Umbilical cord (tissue), 2 donors: Measurements from ENCODE around the gene MYO3B. TPM values are rescaled to one million over a fixed set of nuclear protein-coding genes. Genes with fewer than 3 reads are reported as not detected.
"Not testable (repeated sequence)": the region's sequence is repeated elsewhere in the genome, so short reads cannot be mapped to it uniquely, and the experiment has no call there.

Experiments
- DNase-seq: peaks from one replicate; pipeline ENCODE4 v3.0.0-alpha.2; 2015; ENCODE audit warnings: low spot score
- total RNA-seq: library from RNA; depleted of rRNA; stranded (reverse); fragments of >200 nt; gene quantifications from one replicate; pipeline ENCODE4 v1.2.3, GENCODE V29; 2014; ENCODE audit warnings: low replicate concordance; ENCODE audit not compliant: insufficient read depth

MYO3B gene
- total RNA-seq, 1 donor from 2014 or later: 3.9 TPM

DNA sequence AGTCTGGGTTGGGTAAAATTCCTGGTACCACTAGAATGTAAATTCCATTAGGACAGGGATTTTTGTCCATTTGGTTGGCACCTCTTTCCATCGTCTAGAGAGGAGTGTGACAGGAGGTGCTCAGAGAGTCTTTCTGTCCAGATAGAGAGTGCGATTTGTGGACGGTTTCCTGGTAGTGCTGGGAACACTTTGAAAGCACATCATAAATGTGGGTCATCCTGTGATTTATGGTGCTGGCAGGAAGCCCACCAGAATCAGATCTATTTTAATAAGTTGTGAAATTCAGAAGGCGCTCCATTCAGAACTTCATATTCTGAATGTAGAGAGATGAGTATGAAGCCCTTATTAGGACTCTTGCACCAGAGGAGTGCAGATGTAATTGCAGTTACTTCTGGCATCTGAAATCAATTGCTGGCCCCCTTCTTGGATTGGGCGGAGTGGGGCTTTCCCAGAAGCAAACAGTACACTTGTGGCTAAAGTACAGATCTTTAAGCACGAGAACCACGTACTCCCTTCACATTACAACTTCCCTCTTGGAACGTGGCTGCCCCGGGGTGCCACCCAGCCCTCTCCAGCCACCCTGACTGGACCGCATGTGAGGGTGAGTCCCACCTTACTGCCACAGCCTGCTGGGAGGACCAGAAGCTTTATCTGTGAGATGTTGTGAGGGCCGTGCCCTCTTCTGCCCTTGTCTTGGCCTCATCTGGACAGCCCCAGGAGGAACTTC lies 243.2 kb downstream of the MYO3B start:
- DNase-seq: no peak

DNA sequence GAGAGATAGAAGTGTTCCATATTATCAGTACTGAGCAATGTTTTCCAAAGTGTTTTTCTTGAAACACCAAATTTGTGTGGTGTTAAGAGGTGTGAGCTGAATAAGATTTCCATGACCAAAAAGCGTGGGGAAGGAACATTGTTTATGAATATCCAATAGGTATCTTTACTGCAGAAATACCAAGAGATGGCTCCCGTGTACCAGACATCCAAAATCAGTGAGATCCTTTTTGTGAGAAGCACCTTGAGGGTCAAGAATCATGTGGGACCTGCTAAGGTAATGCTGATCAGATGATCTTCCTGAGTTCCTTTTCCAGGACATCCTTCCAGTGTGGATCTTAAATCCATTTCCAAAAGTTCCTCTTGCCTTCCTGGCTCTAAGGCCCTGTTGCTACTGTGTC lies 246.0 kb downstream of the MYO3B start:
- DNase-seq: no peak

DNA sequence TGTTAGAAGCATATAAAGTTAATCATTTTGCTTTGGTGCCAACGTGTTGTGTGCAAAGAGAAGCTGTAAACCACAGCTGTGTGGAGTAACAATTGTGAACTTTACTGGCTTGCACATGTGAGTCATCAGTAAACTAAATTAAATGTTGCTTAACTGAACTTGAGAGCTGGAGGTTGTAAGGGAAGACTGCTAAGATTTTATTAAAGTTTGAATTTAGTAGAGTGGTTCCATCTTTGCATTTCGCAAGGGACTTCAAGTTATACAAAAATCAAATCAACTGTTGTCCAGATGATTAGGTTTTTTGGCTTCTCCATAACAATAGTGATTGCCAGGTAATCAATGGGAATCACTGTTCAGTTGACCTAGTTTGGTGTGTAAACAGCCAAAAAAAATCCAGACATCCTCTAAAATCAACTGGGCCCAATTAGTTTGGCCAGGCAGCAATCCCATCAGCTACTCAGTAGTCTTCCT lies 247.4 kb downstream of the MYO3B start:
- DNase-seq: peak; percentile 81

DNA sequence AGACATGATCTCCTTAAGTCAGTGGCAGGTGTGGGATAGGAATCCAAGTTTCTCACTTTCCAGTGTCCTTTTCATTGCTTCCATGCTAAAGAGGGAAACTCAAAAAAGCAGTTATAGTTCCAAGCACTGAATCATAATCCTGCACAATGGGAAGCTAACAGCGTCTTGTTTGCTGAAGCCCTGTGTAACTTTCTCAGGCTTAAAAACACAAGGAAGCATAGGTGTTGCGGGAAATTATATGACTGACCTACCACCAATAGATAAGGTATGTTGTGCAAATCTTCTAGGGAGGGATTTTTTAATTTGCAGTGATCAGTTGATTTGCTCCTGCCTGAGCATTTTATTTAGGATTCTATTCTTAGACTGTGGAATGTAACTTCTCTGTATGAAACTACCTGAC lies 250.9 kb downstream of the MYO3B start:
- DNase-seq: no peak

DNA sequence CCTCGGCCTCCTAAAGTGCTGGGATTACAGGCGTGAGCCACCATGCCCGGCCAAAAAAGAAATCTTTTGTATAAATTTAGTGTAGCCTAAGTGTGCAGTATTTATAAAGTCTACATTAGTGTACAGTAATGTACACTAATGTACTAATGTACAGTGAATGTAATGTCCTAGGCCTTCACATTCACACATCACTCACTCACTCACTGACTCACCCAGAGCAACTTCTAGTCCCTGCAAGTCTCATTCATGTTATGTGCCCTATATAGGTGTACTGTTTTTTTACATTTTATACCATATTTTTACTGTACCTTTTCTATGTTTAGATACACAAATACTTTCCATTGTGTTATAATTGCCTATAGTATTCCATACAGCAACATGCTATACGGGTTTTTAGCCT lies 254.9 kb downstream of the MYO3B start:
- DNase-seq: no peak

DNA sequence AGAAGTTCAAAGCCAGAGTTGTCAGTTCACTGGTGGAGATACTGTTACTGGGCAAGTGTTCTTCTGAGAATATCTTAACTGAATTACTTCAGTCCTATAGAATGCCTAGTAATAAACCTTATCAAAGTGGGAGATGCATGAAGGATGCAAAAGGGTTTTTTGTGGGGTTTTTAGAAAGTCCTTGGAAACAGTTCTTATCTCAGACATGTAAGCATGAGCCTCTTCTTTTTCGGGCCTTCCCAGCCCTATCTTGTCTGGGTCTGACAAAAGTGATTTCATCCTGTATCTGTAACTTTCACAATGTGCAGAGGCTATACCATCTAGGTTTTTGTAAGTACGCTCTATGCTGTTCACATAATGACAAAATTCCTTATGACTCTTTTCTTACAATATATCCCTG lies 255.5 kb downstream of the MYO3B start:
- DNase-seq: peak; percentile 97

DNA sequence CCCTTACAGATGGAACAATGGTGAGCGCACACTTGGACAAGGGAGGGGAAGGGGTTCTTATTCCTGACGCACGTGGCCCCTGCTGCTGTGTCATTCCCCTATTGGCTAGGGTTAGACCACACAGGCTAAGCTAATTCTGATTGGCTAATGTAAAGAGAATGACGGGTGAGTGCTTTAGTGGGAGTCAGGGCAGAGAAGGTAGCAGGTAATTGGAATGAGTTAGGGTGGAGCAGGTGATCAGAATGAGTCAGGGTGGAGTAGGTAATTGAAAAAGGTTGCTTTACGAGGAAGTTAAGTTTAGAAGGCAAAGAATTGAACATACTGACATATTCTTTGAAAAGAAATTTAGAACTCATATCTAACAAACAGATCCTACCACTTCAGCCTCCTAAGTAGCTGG lies 256.4 kb downstream of the MYO3B start:
- not testable (repeated sequence) for DNase-seq

DNA sequence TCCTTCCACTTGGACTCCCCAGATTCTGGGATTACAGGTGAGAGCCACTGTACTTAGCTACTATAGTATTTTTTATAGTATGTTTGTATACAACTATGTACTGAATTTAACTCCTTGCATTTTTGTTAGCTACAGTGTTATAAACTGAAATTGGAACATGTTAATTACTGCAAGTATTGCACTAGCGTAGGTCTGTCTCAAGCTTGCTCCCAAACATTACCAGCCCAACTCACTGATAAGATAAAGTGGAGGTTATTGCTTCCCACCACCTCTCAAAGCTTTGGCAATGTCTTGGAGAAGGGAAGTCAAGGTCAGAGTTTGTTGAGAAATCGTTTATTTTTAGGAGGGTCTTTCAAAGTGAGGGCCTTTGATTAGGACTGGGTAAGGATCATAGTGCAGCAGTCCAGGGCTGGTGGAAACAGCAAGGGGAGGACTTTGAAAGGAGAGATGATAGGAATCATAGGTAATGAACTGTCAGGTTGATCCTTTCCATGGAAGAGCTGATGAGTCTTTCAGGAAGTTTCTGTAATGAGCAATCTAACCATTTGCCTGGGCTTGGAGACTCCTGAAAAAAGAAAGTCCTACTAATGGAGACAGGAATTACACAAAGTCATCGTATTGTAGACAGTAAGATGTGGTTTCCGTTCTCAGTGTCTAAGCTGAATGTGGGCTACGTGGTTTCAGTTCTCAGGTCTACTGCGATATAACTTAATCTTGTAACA lies 257.1 kb downstream of the MYO3B start:
- no peak for DNase-seq

DNA sequence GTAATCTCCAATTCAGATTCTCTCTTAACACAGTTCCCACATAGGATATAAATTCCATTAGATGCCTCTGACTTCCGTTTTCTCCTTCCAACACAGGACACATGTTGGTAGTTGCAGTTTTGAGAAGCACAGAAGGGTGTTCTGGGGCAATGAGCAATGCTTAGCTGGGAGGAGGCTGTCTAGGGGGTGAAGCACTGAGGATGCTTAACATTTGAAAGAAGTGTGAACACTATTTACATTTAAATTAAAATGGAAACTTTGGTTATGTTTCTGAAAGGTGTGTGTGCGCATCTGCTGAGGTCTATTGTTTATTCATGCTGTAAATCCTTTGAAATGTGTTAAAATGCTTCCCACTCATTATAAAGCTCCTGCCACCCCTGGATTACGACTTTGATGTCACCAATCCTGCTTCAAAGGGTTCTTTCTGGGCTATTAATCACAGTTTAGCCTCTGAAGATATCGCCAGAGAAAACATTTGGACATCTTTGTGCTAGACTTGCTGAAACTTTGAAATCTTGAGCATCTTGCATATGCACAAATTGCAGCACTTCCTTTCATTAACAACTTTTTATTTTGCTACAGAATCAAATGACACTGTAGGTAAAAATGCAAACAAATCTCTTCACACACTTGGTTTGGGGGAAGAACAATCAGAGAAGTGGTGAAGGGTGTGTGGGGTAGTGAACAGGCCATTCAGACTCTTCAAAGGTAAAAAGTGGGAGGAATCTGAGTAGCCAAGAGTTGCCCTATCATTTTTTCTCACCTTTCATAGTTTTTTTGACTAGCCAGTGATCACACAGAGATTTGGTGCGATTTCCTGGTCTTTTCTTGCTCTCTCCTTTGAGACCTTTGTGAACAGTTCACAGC lies 258.4 kb downstream of the MYO3B start:
- DNase-seq: peak; percentile 37

DNA sequence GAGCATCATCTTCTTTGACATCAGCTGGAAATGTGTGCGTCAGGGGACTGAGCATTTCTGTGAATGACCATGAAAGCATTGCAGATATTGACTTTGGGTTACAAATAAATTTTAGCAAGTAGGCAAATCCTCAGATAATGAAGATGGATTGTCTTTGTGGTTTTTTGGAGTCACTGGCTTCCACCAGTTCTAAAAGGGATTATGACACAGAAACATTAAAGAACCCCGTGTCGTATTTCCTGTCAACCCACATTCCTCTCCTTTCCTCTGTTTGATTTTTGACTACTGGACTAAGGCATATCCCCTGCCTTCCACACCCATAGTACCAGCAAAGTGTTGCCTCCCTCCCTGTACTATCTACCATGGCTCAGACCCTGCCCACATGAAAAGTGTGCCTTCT lies 268.1 kb downstream of the MYO3B start:
- DNase-seq: no peak

DNA sequence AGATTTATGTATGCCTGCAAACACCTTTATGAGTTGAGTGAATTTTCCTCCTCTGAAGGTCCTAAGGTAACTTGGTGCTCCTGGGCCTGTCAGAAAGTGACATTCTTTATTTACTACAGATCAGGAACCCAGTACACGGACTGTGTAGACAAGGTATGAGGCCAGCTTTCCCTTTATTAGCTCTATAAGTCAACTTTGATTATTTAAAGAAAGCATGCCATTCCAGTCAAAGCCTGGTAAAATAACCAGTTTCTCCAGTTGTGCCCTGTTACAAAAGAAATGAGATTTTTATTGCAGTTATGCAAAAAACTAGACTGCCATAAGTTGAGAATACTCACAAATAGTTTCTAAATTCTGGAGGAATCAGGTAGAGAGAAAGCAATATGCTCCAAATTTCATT lies 271.1 kb downstream of the MYO3B start:
- DNase-seq: no peak

DNA sequence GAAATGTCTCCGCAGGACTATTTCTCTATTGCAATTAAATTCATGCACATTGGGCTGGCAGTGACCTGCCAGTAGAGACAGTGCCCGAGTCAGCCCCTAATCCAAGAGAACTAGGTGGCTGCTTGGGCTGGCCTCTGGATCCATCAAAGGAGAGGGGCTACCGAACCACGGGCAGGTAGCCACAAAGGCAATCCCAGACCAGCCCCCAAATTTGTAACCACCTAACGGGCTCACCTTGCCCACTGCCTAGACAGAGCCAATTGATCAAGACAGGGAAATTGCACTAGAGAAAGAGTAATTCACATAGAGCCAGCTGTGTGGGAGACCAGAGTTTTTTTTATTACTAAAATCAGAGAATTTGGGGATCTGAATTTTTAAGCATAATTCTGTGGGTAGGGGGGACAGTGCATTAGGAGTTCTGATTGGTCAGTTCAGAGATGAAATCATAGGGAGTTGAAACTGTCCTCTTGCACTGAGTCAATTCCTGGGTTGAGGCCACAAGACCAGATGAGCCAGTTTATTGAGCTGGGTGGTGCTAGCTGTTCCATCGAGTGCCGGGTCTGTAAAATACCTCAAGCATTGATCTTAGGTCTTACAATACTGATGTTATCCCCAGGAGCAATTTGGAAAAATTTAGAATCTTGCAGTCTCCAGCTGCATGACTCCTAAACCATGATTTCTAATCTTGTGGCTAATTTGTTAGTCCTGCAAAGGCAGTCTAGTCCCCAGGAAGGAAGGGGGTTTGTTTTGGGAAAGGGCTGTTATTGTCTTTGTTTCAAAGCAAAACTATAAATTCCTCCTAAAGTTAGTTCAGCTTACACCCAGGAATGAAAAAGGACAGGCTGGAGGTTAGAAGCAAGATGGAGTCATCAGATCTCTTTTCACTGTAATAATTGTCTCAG lies 276.8 kb downstream of the MYO3B start:
- DNase-seq: no peak

DNA sequence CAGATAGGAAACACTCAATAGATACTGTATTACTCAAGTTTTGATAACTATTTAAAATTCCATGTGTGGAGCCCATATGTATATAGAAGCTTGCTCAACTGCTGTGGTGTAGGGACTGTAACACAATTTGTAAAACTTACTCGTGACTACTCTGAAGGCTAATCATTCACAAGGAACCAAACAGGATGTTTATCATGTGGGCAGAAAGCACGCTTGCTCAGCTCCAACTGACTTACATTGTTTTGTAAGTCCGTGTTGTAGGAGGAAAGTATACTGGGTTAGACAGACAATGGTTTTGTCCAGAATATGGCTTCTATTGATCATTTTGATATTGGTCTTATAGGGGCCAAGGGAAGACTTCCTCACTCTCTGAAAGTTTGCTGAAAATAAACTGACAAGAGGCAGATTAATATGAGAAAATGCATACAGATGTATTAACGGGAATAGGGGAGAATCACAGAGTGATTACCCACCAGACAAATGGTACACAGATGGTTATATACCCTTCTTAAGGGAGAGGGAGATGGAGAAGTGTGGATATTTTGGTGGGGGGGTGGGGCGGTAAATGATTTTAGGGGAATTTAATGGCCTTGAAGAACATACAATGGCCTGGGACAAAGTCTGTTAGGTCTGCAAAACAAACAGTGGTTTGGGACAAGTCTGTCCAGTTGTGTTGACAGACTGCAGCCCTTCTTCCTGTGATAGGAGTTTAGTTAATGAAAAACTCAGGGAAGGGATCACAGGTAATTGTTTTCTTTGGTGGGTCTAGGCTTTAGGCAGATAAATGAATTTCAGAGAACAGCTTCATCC lies 277.9 kb downstream of the MYO3B start:
- DNase-seq: no peak

DNA sequence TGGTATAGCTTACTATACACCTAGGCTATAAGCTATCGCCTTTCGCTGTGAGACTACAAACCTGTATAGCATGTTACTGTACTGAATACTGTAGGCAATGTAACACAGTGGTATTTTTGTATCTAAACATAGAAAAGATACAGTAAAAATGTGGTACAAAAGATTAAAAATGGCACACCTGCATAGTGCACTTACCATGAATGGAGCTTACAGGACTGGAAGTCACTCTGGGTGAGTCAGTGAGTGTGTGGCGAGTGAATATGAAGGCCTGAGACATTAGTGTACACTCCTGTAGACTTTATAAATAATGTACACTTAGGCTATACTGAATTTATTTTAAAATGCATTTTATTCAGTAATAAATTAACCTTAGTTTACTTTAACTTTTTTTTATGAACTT lies 279.0 kb downstream of the MYO3B start:
- DNase-seq: no peak

DNA sequence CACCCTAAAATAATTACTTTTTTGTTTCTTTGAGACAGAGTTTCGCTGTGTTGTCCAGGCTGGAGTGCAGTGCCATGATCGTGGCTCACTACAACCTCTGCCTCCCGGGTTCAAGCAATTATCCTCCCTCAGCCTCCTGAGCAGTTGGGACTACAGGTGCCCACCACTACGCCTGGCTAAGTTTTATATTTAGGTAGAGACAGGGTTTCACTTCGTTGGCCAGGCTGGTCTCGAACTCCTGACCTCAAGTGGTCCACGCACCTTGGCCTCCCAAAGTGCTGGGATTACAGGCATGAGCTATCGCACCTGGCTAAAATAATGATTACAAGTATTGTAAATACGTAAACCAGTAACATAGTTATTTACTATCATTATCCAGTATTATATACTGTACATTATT lies 279.8 kb downstream of the MYO3B start:
- DNase-seq: no peak

DNA sequence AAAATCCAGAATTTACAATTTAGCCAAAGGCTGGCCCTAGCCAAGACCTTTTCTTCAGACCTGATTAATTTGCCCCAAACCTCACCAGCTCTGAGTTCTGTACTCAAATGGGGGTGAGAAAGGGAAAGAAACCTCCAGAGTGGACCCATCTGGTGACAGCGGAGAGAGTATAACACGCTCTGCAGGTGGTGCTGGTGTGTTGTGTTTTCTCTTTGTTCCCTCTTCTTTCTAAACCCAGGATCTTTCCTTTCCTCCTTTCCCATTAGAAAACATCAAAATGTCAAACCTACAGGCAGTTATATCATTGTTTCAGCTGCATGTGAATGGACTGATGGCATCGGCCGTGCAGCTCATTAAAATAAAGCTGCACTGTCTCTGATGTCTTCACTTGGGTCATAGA lies 283.9 kb downstream of the MYO3B start:
- DNase-seq: no peak

DNA sequence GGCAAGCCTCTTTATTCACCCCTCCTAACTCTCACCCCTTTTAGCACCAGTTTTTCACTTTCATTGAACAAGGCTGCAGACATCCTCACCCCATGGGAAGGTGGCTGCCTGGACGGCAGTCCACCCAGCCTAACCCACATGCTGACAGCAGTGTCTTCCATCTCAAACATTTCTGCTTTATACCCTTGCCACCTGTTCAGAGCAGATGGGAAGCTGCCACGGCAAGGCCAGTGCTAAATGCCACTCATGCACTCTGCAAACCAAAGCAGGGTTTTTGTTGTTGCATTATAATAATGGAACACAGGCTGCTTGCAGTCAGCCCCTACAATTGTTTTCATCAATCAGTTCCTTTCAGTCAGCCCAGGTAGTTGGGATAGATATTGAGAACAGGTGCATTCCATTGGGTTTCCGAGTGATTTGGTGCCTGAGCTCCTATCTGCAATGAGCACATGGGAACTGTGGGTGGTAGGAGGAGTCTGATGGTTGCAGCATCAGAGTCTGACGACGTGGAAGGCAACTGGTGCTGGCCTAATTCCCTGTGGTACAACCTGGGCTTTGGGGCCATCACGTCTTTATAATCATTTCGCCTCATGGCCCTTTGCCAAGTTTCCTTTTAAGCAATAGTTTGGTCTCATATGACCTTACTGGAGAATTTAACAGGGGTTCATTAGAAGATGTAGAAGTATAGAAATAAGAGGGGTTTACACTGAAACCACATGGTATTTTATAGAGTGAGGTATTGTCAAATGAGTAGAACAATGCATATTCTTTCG lies 284.7 kb downstream of the MYO3B start:
- no peak for DNase-seq

DNA sequence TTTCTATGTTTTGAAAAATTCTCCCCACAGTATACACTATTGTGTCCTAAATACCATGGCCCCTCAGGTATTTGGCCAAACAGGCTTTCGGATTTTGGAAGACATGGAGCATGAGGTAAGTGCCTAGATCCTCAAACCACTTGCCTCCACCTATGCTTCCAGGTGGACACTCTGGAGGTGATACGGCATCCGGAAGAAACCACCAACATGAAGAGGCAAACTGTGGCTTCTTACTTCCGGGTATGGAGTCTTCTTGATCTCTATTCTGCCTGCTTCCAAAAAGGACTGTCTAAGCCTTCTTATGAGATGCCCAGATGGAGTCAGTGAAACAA lies 285.2 kb downstream of the MYO3B start:
- no peak for DNase-seq

DNA sequence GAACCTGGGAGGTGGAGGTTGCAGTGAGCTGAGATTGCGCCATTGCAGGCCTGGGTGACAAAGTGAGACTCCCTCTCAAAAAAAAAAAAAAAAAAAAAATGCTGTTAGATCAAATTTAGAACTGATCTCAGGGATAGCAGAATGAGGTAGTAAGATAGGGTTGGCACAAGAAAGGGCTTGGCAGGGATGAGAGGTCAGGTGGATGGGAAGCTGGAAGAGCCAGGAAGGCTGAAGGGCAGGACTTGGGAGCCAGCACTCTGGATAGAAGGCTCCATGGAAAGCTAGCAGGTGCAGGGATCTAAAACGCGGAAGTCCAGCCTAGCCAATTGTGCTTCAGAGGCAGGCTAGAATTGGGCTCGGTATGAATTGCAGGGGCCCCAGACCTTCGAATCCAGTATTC lies 286.3 kb downstream of the MYO3B start:
- DNase-seq: no peak

DNA sequence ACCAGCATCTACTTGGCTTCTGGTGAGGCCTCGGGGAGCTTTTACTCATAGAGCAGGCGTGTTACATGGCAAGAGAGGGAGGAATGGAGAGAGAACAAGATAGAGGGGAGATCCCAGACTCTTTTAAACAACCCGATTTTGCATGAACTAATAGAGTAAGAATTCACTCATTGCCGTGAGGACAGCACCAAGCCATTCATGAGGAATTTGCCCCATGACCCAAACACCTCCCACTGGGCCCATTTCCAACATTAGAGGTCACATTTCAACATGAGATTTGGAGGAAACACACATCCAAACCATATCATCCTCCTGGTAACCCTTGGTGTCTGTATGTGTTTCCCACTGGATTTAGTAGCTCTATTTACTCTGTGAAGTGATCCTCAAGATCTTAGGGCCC lies 287.3 kb downstream of the MYO3B start:
- no peak for DNase-seq
